Activated T-cell treated with anti-CD3 and anti-CD28 coated beads for 1 hour (primary cell): ENCODE results near the gene ACP2.
A peak's percentile ranks its signal among the peaks of the same experiment; 100 is the strongest.

Experiments used
- DNase-seq: peaks from one replicate; pipeline ENCODE4 v3.0.0-alpha.2; 2020; ENCODE audit warnings: low read depth

Gene ACP2, protein sequence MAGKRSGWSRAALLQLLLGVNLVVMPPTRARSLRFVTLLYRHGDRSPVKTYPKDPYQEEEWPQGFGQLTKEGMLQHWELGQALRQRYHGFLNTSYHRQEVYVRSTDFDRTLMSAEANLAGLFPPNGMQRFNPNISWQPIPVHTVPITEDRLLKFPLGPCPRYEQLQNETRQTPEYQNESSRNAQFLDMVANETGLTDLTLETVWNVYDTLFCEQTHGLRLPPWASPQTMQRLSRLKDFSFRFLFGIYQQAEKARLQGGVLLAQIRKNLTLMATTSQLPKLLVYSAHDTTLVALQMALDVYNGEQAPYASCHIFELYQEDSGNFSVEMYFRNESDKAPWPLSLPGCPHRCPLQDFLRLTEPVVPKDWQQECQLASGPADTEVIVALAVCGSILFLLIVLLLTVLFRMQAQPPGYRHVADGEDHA

DNA sequence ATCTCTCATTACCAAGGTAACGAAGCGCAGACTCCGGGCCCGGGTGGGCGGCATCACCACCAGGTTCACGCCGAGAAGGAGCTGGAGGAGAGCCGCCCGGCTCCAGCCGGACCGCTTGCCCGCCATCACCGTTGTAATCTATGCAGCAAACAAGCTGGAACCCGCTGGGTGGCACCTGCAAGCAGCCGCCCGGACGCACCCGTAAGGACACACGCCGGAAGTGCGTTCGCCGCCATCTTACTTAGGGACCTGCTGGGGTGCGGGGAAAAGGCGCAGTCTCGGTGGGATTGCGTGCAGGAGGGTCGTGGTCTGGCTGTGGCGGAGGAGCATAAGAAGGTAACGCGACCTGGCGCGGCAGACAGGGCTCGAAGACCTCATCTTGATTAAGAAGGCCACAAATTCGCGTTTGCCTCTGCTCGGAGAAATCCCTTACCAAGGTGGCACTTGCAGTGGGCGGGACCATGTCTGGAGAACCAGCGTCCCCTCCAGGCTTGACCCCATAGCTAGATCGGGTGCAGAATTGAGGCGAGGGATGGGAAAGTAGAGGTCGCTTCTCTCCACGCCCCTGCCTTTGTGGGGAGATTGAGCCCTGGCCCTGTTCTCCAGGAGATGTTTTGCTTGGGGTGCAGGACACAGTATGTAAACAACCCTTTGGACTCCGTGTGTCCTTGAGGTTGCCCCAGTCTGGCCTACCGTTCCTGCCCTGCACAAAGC, at the start of gene ACP2:
ACP2 (minus strand) TSS at position 151 of the 714 bp plus-strand sequence; CDS start at position 126, 25 bp downstream.
- DNase-seq, result peak; percentile 80

GRCh38 chr11:47296045-47296444, 47.4 kb upstream of the ACP2 start:
- no peak for DNase-seq

- no peak for DNase-seq
Observed at GRCh38 chr11:47295385-47295784, 46.8 kb upstream of the ACP2 start.

DNA sequence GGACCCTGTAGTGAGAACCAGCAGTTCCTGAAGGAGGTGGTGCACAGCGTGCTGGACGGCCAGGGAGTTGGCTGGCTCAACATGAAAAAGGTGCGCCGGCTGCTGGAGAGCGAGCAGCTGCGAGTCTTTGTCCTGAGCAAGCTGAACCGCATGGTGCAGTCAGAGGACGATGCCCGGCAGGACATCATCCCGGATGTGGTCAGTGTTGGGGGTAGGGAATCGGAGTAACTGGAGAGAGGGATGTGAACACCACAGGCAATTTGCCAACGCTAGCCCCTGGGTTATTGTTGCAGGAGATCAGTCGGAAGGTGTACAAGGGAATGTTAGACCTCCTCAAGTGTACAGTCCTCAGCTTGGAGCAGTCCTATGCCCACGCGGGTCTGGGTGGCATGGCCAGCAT, 41.2 kb upstream of the ACP2 start:
- no peak for DNase-seq

- DNase-seq, result no peak
Observed at GRCh38 chr11:47288066-47288465, 39.5 kb upstream of the ACP2 start.

- DNase-seq, result no peak
Observed at GRCh38 chr11:47285969-47286770, 37.6 kb upstream of the ACP2 start.

- DNase-seq, result no peak
Observed at GRCh38 chr11:47284151-47284550, 35.5 kb upstream of the ACP2 start.

GRCh38 chr11:47282462-47282861, 33.8 kb upstream of the ACP2 start:
- no peak for DNase-seq

GRCh38 chr11:47280860-47281259, 32.2 kb upstream of the ACP2 start:
- no peak for DNase-seq

- no peak for DNase-seq
Observed at GRCh38 chr11:47280099-47280498, 31.5 kb upstream of the ACP2 start.

DNA sequence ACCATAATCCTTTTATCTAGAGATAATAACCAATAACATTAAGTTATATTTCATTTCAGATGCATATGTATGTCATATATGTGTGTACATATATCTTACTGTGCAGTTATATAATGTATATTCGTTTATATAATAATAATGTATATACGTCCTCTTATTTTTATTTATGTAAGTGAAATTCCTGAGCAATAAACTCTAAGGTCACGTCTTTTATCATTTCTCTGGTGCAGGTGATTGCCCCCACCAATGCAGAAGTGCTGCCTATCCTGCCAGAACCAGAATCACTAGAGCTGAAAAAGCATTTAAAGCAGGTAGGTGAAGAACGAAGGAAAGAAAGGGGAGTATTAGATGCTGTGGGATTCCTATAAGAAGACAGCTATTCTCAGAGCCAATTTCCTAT, 30.2 kb upstream of the ACP2 start:
- no peak for DNase-seq

DNA sequence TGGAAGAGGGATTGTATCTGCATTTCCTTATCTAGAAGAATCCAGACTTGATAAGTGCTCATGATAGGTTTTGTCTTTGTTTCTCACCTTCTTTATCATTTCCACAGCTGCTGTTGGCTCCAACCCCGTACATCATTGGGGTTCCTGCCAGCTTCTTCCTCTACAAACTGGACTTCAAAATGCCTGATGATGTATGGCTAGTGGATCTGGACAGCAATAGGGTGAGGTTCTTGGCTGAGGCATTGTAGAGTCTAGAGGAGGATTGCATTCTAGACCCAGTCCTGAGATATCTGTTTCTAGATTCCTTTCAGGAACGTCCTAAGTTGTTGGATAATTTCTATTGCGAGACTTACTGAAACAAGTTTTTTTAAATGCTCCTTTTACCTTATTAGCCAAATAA, 29.4 kb upstream of the ACP2 start:
- no peak for DNase-seq

DNA sequence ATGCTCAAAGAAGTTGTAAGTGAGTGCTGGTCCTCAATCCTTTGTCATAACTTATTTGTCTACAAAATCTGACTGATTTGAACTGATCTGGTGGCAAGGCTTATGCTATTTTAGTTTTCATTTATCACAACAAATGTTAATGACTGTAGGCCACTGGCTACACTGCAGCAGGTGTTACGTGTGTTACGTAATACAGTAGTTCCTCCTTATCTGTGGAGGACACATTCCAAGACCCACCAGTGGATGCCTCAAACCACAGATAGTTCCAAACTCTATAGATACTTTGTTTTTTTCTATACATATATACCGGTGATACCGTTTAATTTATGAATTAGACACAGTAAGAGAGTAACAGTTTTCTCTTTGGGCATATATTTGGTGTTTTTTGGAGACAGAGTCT, 28.3 kb upstream of the ACP2 start:
- no peak for DNase-seq

GRCh38 chr11:47274495-47275235, 26.1 kb upstream of the ACP2 start:
- DNase-seq, result no peak

DNA sequence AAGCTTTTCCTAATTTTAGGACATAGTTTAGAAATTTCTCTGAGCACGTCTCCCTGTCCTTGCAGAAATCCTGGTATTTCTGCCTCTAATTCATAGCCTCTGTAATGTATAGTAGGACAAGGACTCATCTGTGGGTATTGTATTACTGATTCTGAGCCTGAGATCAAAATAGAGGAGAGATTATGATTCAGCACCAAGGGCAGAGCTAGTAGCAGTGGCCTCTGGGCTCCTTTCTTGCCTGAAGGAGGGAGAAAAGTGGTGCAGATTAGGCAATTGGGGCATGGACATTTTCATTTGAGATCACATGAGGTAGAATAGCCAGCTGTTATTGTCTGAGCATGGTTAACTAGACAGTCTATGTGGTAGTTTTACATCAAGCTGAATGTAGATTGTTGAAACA, 24.1 kb upstream of the ACP2 start:
- DNase-seq, result no peak

DNA sequence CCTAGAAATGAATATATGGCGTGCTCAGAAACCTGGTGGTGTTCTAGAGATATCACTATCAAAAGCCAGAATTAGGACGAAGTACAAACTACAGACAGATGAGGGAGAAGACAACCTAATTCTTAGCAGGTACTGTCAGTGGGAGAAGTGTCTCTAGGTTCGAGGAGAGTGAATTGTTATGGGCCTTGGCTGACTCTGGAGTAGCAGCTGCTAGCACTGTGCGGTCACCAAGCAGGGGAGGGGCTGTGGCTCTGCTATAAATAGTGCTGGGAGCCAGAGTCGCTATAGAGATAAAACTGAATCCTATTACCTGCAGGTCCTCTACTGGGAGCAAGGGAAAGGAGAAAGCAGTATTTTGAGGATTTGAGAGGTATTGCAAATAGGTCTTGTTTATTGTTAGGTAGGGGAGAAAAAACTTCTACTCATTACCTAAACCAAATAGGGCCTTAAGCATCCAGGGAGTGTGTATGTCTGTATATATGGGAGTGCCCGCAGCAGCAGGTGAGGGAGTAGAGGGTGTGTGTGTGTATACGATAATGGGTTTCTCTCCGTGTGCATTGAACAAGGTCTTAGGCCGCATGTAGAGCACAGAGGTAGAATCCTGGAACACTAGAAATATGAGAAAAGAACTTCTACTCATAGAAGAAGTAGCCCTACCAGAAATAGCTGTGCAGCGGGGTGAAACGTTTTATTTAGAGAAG, 23.5 kb upstream of the ACP2 start:
- DNase-seq, result no peak

GRCh38 chr11:47271328-47271727, 22.7 kb upstream of the ACP2 start:
- no peak for DNase-seq

DNA sequence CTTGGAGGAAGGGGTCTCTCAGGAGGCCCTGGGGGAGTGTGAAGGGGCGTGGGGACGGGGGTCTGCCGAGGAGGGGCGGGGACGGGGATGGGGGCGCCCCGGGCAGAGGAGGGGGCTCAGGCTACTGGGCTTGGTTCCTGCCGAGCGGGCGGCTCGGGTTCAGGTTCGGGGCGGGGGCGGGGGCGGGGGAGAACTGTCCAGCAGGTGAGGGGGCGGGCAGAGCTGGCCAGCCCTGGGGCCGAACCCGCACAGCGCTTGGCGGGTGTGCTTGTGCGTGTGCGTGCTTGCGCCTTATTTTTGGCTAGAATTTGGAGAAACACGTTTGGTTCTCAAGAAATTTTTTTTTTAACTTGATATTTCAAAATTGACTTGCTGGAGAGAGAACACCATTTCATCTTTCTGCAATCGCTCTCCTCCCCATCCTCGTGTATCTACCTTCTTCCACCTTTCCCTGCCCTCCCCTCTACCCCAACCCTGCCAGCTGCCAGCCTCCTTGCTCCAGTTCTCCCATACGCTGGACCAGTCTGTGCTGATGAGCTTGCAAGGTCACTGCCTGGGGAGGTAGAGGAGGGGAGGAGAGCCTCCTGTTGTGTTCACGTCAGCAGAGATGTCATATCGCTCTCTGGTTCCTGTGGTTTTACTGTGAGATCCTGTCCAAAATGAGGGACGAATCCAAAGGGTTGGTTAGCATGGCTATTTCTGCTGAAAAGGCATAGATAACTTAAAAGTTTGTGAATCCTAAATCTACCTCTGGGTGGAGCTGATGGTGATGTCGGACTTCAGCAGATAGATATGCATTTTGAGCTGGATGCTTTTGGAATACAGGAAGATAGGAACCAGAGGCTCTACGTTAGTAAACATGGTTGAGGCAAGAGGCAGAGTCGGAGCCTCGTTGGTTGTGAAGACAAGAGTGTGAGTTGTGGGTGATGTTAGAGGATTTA, 22.0 kb upstream of the ACP2 start:
- DNase-seq, result no peak

DNA sequence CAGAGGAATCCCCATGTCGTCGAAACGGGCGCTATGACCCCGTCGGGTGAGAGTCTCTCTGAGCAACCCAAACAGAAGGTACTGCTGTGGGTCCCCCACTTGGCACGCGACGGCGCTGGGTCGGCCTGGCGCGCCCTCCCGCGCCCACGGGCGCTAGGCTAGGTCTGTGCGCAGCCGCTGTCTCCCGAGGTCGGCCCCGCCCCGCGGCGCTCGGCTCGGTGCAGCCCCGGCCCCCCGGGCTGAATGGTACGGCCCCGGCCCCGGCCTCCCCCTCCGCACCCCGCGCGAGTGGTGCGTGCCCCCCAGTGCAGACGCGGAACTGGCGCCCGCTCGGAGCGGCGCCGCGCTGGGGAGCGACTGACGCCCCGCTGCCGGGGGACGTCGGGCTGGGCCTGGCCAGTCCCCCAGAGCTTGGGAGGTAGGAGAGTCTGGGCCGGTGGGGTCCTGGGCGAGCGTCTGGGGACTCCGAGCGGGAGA, 21.3 kb upstream of the ACP2 start, which contains the start of gene MADD:
MADD (plus strand) TSS at position 305 of the 477 bp plus-strand sequence.
- DNase-seq, result peak; percentile 89
